ENCODE measurements around the gene MRFAP1L1.

Gene MRFAP1L1

GRCh38 chr4:6715704-6716017 lies 6.0 kb upstream of the MRFAP1L1 start:
- FAIRE-seq: no peak

DNA sequence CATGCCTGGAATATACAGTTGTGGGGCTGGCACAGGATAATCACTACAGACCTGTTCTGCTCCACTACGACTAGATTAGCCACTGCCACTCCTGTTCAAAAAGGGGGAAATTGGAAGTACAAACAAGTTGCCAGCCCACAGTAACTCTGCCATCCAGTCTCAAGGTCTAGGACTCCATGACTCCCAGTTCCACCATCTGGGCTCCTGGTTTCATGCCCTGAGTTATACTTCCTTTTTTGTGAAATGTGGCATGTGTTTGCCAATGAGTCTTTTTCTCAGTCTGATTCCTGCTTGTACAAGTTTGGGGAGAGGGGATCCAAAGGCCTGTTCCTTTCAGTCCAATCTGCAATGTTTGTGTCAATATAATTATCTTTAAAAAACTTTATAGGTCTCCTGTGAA lies 5.3 kb upstream of the MRFAP1L1 start:
- FAIRE-seq: no peak

DNA sequence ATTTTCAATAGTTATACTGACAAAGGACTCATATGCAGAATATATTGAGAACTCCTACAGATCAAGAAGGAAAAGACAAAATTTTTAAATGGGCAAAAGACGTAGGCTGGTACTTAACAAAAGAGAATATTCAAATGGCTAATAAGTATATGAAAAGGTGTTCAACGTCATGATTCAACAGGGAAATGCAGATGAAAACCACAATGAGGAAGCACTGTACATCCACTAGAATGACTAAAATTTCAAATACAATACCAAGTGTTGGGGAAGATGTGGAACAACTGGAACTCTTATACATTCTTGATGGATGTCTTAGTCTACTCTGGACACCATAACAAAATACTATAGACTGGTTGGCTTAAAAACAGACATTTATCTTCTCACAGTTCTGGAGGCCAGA lies 1.3 kb upstream of the MRFAP1L1 start:
- FAIRE-seq: no peak

- FAIRE-seq: no peak
These were observed 617 bp upstream of the MRFAP1L1 start for GRCh38 chr4:6710282-6710681.

DNA sequence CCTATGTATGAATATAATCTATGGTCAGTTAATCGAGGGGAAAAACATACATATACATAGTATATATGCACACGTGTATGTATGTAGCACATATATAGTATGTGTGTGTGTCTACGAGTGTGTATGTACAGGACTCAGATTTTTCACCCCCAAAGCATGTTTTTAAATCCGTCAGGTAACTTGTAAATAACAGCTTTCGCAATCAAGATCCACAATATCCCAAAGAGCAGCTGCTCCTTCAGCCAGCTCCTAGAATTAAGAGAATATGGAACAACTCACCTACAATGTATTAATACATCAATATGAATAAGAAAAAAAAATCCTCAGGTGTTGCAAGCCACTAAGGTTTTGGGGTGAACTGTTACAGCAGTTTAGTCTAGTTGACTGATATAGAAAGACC lies 3.5 kb downstream of the MRFAP1L1 start:
- FAIRE-seq: no peak

DNA sequence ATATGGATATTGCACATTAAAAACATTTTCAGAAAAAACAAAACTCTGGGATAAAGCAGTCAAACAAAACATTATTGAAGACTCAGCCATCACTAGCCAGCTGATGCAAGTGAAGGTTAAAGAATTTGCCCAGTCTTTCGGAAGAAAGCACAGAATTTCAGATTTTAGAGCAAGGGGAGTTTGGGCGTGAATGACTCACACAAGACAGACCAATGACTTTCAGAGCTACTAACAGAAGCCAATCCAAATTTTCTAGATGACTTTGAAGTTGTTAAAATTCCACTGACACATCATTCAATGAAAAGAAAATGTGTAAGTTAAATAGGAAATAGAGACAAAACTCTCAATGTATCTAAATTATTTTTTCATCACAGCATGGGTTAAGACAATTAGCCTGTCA lies 4.0 kb downstream of the MRFAP1L1 start:
- no peak for FAIRE-seq

GRCh38 chr4:6703786-6704185 lies 5.9 kb downstream of the MRFAP1L1 start:
- FAIRE-seq: no peak

DNA sequence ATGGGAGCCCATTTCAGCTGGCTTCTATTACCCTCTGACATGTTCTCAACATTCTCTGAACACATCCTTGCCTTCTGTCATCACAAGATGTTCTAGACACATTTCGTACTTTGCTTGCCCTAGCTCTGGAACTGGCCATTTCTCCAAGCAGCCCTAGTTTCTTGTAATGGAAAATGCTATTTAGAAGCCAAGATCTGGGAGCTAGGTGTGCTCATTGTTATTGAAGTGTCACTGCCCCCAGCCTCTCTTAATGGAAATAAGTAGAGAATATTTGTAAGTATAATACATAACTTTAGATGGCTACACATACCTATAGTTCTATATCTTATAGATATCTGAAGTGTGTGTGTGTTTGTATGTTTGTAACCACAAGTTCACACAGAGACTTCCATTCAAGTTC lies 6.9 kb downstream of the MRFAP1L1 start:
- FAIRE-seq: no peak

- no peak for FAIRE-seq
These were observed 8.3 kb downstream of the MRFAP1L1 start for GRCh38 chr4:6701371-6701770.

GRCh38 chr4:6699903-6700302 lies 9.8 kb downstream of the MRFAP1L1 start:
- FAIRE-seq: no peak

DNA sequence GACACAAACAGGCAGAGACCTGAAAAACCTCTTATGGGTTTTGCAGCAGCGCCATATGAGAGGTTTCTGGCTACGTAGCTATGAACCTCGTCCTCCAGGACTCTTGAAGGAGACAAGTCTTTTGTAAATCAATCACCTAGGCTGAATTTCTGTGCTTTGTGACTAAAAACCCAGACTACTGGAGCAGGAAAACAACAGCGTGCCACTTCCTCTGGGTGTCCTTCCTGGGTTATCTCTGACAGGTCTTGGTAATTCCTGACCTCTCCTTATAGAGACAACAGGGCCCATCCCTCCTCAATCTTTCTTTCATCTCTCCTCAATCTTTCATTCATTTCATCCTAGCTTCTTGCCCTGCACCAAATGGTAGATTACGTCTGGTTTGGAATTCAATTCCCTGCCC lies 10.3 kb downstream of the MRFAP1L1 start:
- FAIRE-seq: no peak

DNA sequence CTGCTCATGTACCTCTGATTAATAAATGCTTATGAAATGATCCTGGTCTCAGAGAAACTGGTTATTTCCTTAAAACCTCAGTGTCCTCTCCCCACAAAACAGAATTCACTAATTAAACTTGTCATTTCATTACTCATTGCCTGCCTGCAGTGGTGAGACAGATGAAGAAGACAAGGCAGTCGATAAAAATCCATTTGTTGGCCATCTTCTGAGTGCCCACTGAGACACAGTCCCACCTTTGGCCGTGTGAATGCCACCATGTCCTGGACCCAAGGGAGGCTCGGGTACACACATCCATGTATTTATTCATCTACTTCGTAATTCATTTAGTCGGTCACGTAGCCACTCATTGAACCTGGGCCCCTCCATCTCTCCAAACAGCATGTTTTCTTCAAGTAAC lies 12.5 kb downstream of the MRFAP1L1 start:
- FAIRE-seq: no peak

- FAIRE-seq: no peak
These were observed 13.1 kb downstream of the MRFAP1L1 start for GRCh38 chr4:6696611-6697010.

DNA sequence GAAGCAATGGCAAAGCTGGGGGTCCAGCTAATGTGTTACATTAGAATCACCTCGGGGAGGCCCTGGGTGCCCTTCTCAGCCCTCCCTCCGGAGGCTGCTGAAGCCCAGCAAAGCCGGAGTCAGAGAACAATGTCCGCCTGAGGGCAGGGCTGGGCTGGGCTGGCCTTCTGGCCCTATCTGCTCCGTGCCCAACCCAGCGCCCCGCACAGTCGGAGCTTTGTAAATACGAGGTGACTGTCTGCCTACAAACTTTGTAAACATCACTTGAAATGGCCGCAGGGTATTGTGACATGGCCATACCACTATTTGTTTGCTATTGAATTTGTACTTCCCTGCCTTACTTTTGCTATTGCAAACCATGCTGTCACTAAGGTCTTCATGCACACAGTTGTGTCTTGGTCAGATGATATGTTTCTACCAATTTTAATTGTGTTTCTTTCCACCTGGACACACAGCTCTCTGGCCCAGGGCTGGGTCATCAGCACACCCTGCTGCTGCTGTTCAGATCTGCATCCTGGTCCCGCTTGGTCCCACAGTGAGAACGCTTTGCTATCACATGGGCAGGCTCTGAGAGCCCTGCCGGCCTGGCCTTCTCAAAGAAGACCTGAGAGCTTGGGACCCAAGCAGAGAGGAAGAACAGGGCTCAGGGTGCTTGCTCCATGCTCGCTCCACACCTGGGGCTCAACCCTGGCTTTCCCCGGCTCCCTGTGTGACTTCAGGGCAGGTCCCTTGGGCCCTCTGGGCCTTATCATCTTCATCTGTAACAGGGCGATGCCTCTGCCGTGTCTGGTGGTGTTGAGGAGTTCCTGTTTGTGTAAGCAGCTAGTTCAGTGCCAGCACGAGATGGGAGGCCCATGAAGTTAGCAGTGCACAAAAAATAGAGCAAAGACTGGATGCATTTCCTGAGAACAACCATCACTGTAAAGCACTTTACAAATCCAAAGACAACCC lies 13.7 kb downstream of the MRFAP1L1 start:
- FAIRE-seq: no peak

DNA sequence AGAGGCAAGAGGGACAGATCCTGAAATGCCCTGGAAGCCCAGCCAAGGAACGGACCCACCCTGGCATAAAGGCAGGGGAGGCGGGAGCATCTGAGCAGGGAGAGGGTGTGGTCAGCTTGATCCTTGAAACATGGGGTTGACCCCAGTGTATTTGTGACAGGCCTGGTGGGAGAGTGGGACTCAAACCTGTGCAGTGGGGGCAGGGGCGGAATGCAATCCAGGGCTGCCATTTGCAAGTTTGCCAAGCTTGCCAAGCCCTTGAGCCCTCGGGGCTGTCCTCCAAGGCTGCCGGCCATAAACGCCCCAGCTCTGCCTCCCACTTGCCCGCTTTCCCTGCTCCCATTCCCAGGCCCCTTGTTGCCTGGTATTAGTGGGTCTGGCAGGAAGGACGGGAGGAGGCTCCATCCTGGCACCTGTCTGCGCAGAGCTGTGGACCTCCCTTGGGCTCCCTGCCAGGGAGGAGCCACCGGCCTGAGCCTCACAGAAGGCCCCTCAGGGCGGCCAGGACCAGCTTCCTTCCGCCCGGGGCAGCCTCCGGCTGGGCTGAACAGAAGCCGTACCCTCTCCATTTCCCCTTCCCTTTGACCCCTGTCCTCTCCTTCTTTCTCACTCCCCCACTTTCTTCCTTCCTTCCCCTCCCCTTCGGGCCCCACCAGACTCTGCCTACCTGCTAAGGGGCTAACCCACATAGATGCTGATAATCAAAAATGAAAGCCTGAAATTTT lies 15.3 kb downstream of the MRFAP1L1 start:
- FAIRE-seq: no peak

DNA sequence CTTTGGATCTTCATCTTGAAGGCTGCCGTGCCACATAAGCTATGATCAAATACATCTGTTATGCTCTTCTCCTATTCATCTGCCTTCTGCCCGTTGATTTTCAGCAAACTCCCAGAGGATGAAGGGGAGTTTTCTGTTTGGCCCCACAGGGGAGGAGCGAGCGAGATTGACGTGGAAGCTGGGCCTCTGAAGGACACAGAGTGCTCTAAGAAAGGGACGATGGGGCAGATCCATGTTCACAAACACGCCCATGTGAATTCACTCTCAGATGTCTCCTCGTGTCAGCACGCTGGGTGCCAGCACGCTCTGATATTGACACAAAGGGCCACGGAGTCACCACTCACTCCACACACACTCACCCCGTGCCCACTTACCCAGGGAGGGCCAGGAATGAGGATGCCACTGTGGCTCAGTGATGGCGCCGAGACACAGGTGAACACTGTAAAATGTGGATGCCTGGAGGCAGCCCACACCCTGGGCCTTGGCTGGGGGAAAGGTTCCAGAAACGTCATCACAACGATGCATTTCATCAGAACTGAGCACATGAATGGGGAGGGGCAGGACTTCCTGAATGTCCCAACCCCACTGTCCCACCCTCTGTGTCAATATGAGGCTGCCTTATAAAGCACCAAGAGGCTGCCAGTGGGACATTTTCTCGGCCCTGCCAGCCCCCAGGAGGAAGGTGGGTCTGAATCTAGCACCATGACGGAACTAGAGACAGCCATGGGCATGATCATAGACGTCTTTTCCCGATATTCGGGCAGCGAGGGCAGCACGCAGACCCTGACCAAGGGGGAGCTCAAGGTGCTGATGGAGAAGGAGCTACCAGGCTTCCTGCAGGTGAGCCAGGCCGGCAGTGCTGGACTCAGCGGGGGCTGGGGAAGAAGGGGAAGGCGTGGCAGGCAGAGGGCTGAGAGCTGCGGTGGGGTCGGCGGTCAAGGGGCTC lies 16.2 kb downstream of the MRFAP1L1 start, which contains the start of gene S100P:
Gene S100P (plus strand): TSS at position 648 of the 946 bp plus-strand sequence. CDS start 55 bp downstream, at position 703.
- FAIRE-seq: no peak

GRCh38 chr4:6692806-6693205 lies 16.9 kb downstream of the MRFAP1L1 start:
- FAIRE-seq: no peak

- FAIRE-seq: no peak
These were observed 17.3 kb downstream of the MRFAP1L1 start for GRCh38 chr4:6692379-6692778.

- no peak for FAIRE-seq
These were observed 20.1 kb downstream of the MRFAP1L1 start for GRCh38 chr4:6689506-6689960.

GRCh38 chr4:6688879-6689505 lies 20.7 kb downstream of the MRFAP1L1 start:
- FAIRE-seq: peak; percentile 87

- no peak for FAIRE-seq
These were observed 21.5 kb downstream of the MRFAP1L1 start for GRCh38 chr4:6687947-6688878.
